Posterior cingulate gyrus (tissue), 11 donors: ENCODE data around the gene SMYD4.
"Not testable (repeated sequence)": the region's sequence is repeated elsewhere in the genome, so short reads cannot be mapped to it uniquely, and the experiment has no call there.

Experiments
- DNase-seq, 10 donors: peaks; one replicate each; pipeline versions ENCODE4 v3.0.0 to v3.0.0-alpha.2; 2020 to 2021; ENCODE audit warnings: mixed read lengths in 3 of 10
- intact Hi-C: fragments of 100-400 bp; cut with DNase I; formaldehyde crosslinking; loops from one replicate; pipeline ENCODE4 v1.15.1; 2023

Gene SMYD4

GRCh38 chr17:1834380-1835149 is 4.9 kb upstream of the SMYD4 start:
- no peak for DNase-seq
- intact Hi-C loops = no loop called here

- no peak for DNase-seq
- intact Hi-C loops = no loop called here
Observed at GRCh38 chr17:1830288-1830687, 586 bp upstream of the SMYD4 start.

GRCh38 chr17:1829216-1829591 is 498 bp downstream of the SMYD4 start:
- intact Hi-C loops = no loop called here
- DNase-seq = peak in 4 of 10 donors; percentile 8 to 80 (median 12)

GRCh38 chr17:1820528-1821252 is 9.0 kb downstream of the SMYD4 start:
- intact Hi-C loops = no loop called here
- DNase-seq = no peak

GRCh38 chr17:1813088-1813487 is 16.6 kb downstream of the SMYD4 start:
- peak in 1 of 10 donors; percentile 24 for DNase-seq
- intact Hi-C loops = no loop called here

GRCh38 chr17:1810450-1811103 is 19.1 kb downstream of the SMYD4 start:
- peak in 1 of 10 donors; percentile 52 for DNase-seq
- intact Hi-C loops = no loop called here

GRCh38 chr17:1809815-1810214 is 19.9 kb downstream of the SMYD4 start:
- peak in 1 of 10 donors; percentile 33 for DNase-seq
- intact Hi-C loops = not testable (repeated sequence)

- DNase-seq = no peak
- intact Hi-C loops = no loop called here
Observed at GRCh38 chr17:1808644-1809043, 21.1 kb downstream of the SMYD4 start.

GRCh38 chr17:1807890-1808289 is 21.8 kb downstream of the SMYD4 start:
- intact Hi-C loops = no loop called here
- no peak for DNase-seq

- intact Hi-C loops = no loop called here
Observed at GRCh38 chr17:1803280-1803679, 26.4 kb downstream of the SMYD4 start.

GRCh38 chr17:1802429-1802828 is 27.3 kb downstream of the SMYD4 start:
- no peak for DNase-seq
- intact Hi-C loops = no loop called here

More at GRCh38 chr17:1803280-1803679, 26.4 kb downstream of the SMYD4 start:
- peak in 1 of 10 donors; percentile 27 for DNase-seq

- no peak for DNase-seq
- intact Hi-C loops = no loop called here
Observed at GRCh38 chr17:1800712-1801111, 29.0 kb downstream of the SMYD4 start.

- intact Hi-C loops = no loop called here
- DNase-seq = peak in 2 of 10 donors; percentile 6 to 42
Observed at GRCh38 chr17:1800240-1800639, 29.5 kb downstream of the SMYD4 start.

GRCh38 chr17:1797846-1798245 is 31.9 kb downstream of the SMYD4 start:
- intact Hi-C loops = not testable (repeated sequence)
- peak in 1 of 10 donors; percentile 59 for DNase-seq

GRCh38 chr17:1797323-1797722 is 32.4 kb downstream of the SMYD4 start:
- DNase-seq = peak in 2 of 10 donors; percentile 45 to 68
- intact Hi-C loops = no loop called here

- intact Hi-C loops = no loop called here
- no peak for DNase-seq
Observed at GRCh38 chr17:1796800-1797199, 32.9 kb downstream of the SMYD4 start.

GRCh38 chr17:1793447-1793806 is 36.3 kb downstream of the SMYD4 start:
- DNase-seq = peak in 2 of 10 donors; percentile 9 to 21
- intact Hi-C loops = no loop called here

- intact Hi-C loops = no loop called here
- peak in 3 of 10 donors; percentile 49 to 78 (median 57) for DNase-seq
Observed at GRCh38 chr17:1792495-1793446, 36.9 kb downstream of the SMYD4 start.

- intact Hi-C loops = no loop called here
- DNase-seq = peak in 2 of 10 donors; percentile 4 to 19
Observed at GRCh38 chr17:1789936-1790335, 39.8 kb downstream of the SMYD4 start.

- DNase-seq = peak in 2 of 10 donors; percentile 54 to 75
- intact Hi-C loops = no loop called here
Observed at GRCh38 chr17:1787301-1787902, 42.3 kb downstream of the SMYD4 start.
